ENCODE data around the gene GREB1.

The GREB1 gene

GRCh38 chr2:11680901-11681721, 147.3 kb downstream of the GREB1 start:
- peak in 1 of 2 donors; percentile 42 for DNase-seq
- H3K36me3 ChIP-seq, result no peaks in the 10 kb centered on the region
- TF ChIP-seq CTCF (IDR thresholded peaks at IDR 0.05), result no peak
- H3K4me3 ChIP-seq, result no peak overlapping the region
- intact Hi-C loops (cut with DNase I; ENCODE audit: low total_unique reads), result no loop called here
- H3K27ac ChIP-seq, result no peak overlapping the region
- peaks cover 0 to 66% of the 10 kb centered on the region in 2 donors for H3K27me3 ChIP-seq
- H3K4me1 ChIP-seq, result peaks cover 0 to 8% (median 0%) of the 10 kb centered on the region in 4 donors
- H3K9me3 ChIP-seq, result no peaks in the 10 kb centered on the region

- H3K36me3 ChIP-seq, result no peaks in the 10 kb centered on the region
- H3K4me1 ChIP-seq, result peaks cover 0 to 8% (median 0%) of the 10 kb centered on the region in 4 donors
- intact Hi-C loops (cut with DNase I; ENCODE audit: low total_unique reads), result no loop called here
- DNase-seq, result peak in 1 of 2 donors; percentile 47
- no peak overlapping the region for H3K27ac ChIP-seq
- peak; percentile 40 to 65 for TF ChIP-seq CTCF (IDR thresholded peaks at IDR 0.05)
- no peaks in the 10 kb centered on the region for H3K9me3 ChIP-seq
- peaks cover 0 to 59% of the 10 kb centered on the region in 2 donors for H3K27me3 ChIP-seq
- H3K4me3 ChIP-seq, result no peak overlapping the region
Measured at GRCh38 chr2:11681722-11682589, 148.1 kb downstream of the GREB1 start.

DNA sequence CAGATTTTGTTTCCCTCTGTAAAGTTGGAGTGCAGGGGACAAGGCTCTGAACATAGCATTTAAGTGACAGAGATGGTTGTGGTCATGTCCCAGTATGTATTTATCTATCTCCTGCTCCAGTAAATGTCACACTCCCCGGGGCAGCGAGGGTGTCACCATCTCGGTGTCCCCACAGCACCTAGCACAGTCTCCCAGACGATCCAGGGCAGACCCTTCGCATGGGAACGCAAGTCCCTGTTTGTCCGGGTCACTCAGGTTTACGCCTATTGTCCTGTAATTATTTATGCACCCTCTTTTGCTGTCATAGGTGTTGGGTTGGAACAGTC, 148.7 kb downstream of the GREB1 start:
- H3K36me3 ChIP-seq, result no peaks in the 10 kb centered on the region
- no peak for DNase-seq
- peaks cover 0 to 54% of the 10 kb centered on the region in 2 donors for H3K27me3 ChIP-seq
- no peak overlapping the region for H3K4me3 ChIP-seq
- intact Hi-C loops (cut with DNase I; ENCODE audit: low total_unique reads), result no loop called here
- H3K9me3 ChIP-seq, result no peaks in the 10 kb centered on the region
- H3K4me1 ChIP-seq, result peaks cover 0 to 9% (median under 1%) of the 10 kb centered on the region in 4 donors
- no peak overlapping the region for H3K27ac ChIP-seq
- no peak for TF ChIP-seq CTCF (IDR thresholded peaks at IDR 0.05)

DNA sequence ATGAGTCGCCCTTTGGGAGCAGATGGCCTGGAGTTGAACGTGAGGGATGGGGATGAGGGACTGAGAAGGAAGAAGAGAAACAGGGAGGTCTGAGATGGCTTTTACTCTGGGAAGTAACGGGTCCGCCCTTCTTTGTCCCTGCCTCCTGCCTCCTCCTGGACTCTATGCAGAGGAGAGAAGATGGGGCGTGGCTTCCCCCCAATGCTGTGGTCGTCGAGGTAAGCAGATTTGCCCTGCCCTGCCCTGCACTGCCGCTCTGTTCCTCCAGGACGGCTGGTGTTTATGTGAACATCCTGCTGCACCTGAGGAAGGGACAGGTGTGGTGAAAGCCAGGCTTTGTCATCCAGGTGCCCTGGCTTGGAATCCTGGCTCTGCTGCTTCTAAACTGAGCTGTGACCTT, 149.6 kb downstream of the GREB1 start:
- Histone ChIP-seq H3K9me3 (no peaks in the 10 kb centered on the region), H3K27ac (no peak overlapping the region), H3K4me3 (no peak overlapping the region), H3K4me1 (peaks cover 0 to 18% (median 5%) of the 10 kb centered on the region in 4 donors), H3K27me3 (peaks cover 0 to 45% of the 10 kb centered on the region in 2 donors), H3K36me3 (no peaks in the 10 kb centered on the region)
- intact Hi-C loops (cut with DNase I; ENCODE audit: low total_unique reads), result no loop called here
- no peak for TF ChIP-seq CTCF (IDR thresholded peaks at IDR 0.05)
- DNase-seq, result peak in 1 of 2 donors; percentile 47

DNA sequence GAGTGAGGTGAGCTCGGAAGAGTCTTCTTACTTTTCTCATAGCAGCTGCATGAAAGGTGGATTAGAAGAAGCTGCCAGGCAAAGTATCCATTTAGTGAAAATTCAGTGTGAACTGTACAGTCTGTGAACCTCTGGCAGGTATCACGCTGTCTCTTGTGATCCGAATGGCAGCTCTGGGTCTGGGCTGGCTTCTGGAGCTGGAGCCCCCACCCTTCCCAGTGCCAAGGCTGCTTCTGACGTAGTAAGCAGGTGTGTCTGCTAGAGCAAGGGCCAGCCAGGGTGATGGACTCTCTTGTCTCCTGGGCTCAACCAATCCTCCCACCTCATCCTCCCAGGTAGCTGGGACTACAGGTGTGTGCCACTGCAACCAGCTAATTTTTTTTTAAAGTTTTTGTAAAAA, 150.1 kb downstream of the GREB1 start:
- H3K4me1 ChIP-seq, result peaks cover 0 to 23% (median 5%) of the 10 kb centered on the region in 4 donors
- no peak for TF ChIP-seq CTCF (IDR thresholded peaks at IDR 0.05)
- no peak overlapping the region for H3K4me3 ChIP-seq
- no peaks in the 10 kb centered on the region for H3K9me3 ChIP-seq
- no peaks in the 10 kb centered on the region for H3K36me3 ChIP-seq
- no peak overlapping the region for H3K27ac ChIP-seq
- H3K27me3 ChIP-seq, result peaks cover 0 to 42% of the 10 kb centered on the region in 2 donors
- intact Hi-C loops (cut with DNase I; ENCODE audit: low total_unique reads), result no loop called here
- DNase-seq, result peak in 1 of 2 donors; percentile 32
